Mucosa of descending colon (tissue), 3 donors: Measurements from ENCODE around the gene LAMA5. TPM values are rescaled to one million over a fixed set of nuclear protein-coding genes. Genes with fewer than 3 reads are reported as not detected.

ENCODE experiments used
- ATAC-seq: fragments of 200-7000 bp; cut with Tn5 transposase; one replicate; pipeline ENCODE4 v1.9.1; 2020; ENCODE audit warnings: mild to moderate bottlenecking, moderate library complexity
- DNase-seq, 3 donors: peaks; one replicate each; pipeline ENCODE4 v3.0.0-alpha.2; 2020
- H3K36me3 ChIP-seq: fragments of 200-600 bp; one replicate; pipeline ENCODE4 v1.8.0; 2021; ENCODE audit warnings: low read depth, mild to moderate bottlenecking
- H3K4me1 ChIP-seq: fragments of 200-600 bp; one replicate; pipeline ENCODE4 v1.8.0; 2021; ENCODE audit warnings: low read depth, mild to moderate bottlenecking
- H3K4me3 ChIP-seq: fragments of 200-600 bp; one replicate; pipeline ENCODE4 v1.8.0; 2021; ENCODE audit warnings: mild to moderate bottlenecking
- H3K9me3 ChIP-seq: fragments of 200-600 bp; one replicate; pipeline ENCODE4 v1.8.0; 2021; ENCODE audit warnings: mild to moderate bottlenecking
- CTCF ChIP-seq: fragments of 200-600 bp; IDR thresholded peaks from one replicate; pipeline ENCODE4 v1.8.0; 2022; ENCODE audit warnings: antibody characterized with exemption, mild to moderate bottlenecking
- intact Hi-C, 2 donors: fragments of 100-400 bp; cut with DNase I in 1 of 2; cut with micrococcal nuclease in 1 of 2; formaldehyde crosslinking; loops; one replicate each; pipeline versions ENCODE4 v1.11.0 to v1.11.1; 2022; cut with DNase I, micrococcal nuclease
- total RNA-seq, 3 donors: library from RNA; stranded (reverse); fragmentation: NEBNext Ultra II Directional in 2 of 3; extraction: Animal tissue kit (Norgen Biotek cat#: 25700) in 2 of 3; gene quantifications; one replicate each; pipeline versions ENCODE4 v1.2.1 to v1.2.4, GENCODE V29; 2021 to 2023
- donor health status: DM: no; HTN: no; CAD: no; lungs with moderate emphysema.
- donor health status: DM: no; HTN: no; CAD: no.
- donor health status: DM: no; HTN: yes; CAD: no.

The LAMA5 gene
- total RNA-seq, 3 donors from 2014 or later = 21.8 to 335 (median 40.7) TPM

- H3K9me3 ChIP-seq = no peaks in the 10 kb centered on the region
- ATAC-seq (peak; percentile 36), DNase-seq (no peak)
- intact Hi-C loops = no loop called here
- H3K4me3 ChIP-seq = no peak overlapping the region
- no peak for TF ChIP-seq CTCF
- H3K36me3 ChIP-seq = no peaks in the 10 kb centered on the region
- H3K4me1 ChIP-seq = peaks cover 5% of the 10 kb centered on the region
Observed at GRCh38 chr20:62350629-62351422, 16.3 kb downstream of the LAMA5 start.

- no peaks in the 10 kb centered on the region for H3K9me3 ChIP-seq
- intact Hi-C loops = no loop called here
- H3K4me3 ChIP-seq = no peak overlapping the region
- ATAC-seq = peak; percentile 82
- no peak for DNase-seq
- H3K36me3 ChIP-seq = no peaks in the 10 kb centered on the region
- TF ChIP-seq CTCF = no peak
- H3K4me1 ChIP-seq = no peaks in the 10 kb centered on the region
Observed at GRCh38 chr20:62350098-62350628, 16.9 kb downstream of the LAMA5 start.

GRCh38 chr20:62349556-62350097 lies 17.5 kb downstream of the LAMA5 start:
- H3K4me1 ChIP-seq = no peaks in the 10 kb centered on the region
- ATAC-seq = no peak
- intact Hi-C loops = no loop called here
- H3K4me3 ChIP-seq = no peak overlapping the region
- no peaks in the 10 kb centered on the region for H3K36me3 ChIP-seq
- H3K9me3 ChIP-seq = no peaks in the 10 kb centered on the region
- no peak for TF ChIP-seq CTCF
- no peak for DNase-seq

- intact Hi-C loops = no loop called here
- no peak for ATAC-seq
- H3K4me1 ChIP-seq = no peaks in the 10 kb centered on the region
- no peak overlapping the region for H3K4me3 ChIP-seq
- H3K36me3 ChIP-seq = no peaks in the 10 kb centered on the region
- H3K9me3 ChIP-seq = no peaks in the 10 kb centered on the region
- DNase-seq = no peak
- no peak for TF ChIP-seq CTCF
Observed at GRCh38 chr20:62348604-62349003, 18.5 kb downstream of the LAMA5 start.

- Histone ChIP-seq H3K4me3 (no peak overlapping the region), H3K9me3 (no peaks in the 10 kb centered on the region), H3K36me3 (no peaks in the 10 kb centered on the region), H3K4me1 (no peaks in the 10 kb centered on the region)
- DNase-seq (no peak), ATAC-seq (no peak)
- intact Hi-C loops = no loop called here
- no peak for TF ChIP-seq CTCF
Observed at GRCh38 chr20:62347445-62347844, 19.7 kb downstream of the LAMA5 start.
